Effector memory CD8-positive, alpha-beta T cell (primary cell): Measurements from ENCODE around the gene APOBR.
"Not testable (repeated sequence)": the region's sequence is repeated elsewhere in the genome, so short reads cannot be mapped to it uniquely, and the experiment has no call there.

Experiments
- ATAC-seq: fragments of 150-1000 bp; cut with Tn5 transposase; replicated peaks from 2 replicates; pipeline ENCODE4 v1.10.0; 2021; ENCODE audit warnings: mild to moderate bottlenecking, moderate library complexity
- DNase-seq, 3 experiments: peaks; one replicate each; pipeline ENCODE4 v3.0.0; 2021
- H3K27ac Mint-ChIP-seq, 2 donors: one replicate each; pipeline ENCODE4 v1.8.0; 2022; ENCODE audit warnings: mild to moderate bottlenecking in 2 of 2, mixed read lengths in 2 of 2, moderate library complexity in 2 of 2
- H3K27me3 Mint-ChIP-seq, 2 donors: one replicate each; pipeline ENCODE4 v1.8.0; 2022; ENCODE audit warnings: mixed read lengths in 2 of 2
- H3K36me3 Mint-ChIP-seq: one replicate; pipeline ENCODE4 v1.8.0; 2022; ENCODE audit warnings: mild to moderate bottlenecking, moderate library complexity, mixed read lengths; ENCODE audit not compliant: insufficient read depth
- H3K4me1 Mint-ChIP-seq, 2 donors: one replicate each; pipeline ENCODE4 v1.8.0; 2022; ENCODE audit warnings: low read depth in 2 of 2, mixed read lengths in 2 of 2
- H3K4me3 Mint-ChIP-seq, 2 donors: one replicate each; pipeline ENCODE4 v1.8.0; 2022; ENCODE audit warnings: mild to moderate bottlenecking in 2 of 2, mixed read lengths in 2 of 2, moderate library complexity in 2 of 2
- H3K9me3 Mint-ChIP-seq, 2 donors: one replicate each; pipeline ENCODE4 v1.8.0; 2022; ENCODE audit warnings: mixed read lengths in 2 of 2

APOBR gene

DNA sequence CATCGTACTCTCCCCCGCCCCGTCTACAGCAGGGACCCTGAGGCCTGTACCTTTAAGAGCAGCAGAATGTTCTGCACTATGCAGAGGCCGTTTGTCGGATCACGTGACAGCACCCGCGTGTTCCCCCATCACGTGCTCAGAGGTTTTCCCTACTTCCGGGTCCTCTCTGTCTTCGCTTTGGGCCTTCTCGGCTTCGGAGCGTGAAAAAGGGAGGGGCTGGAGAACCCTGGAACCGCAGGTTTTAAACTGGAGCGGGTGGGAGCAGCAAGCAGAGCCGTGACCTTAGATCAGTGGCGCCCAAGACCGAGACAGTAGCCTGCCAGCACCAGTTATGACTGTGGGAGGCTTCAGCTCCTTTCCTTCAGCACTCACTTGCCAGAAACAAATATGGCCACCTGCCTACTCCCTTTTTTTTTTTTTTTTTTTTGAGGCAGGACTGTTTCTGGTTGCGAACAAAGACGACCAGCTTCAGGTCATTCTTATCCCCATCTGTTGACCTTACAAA, 2.4 kb upstream of the APOBR start, which contains the start of gene CLN3:
Gene CLN3 (minus strand): TSS at position 105 of the 505 bp plus-strand sequence. CDS start 315 bp downstream, outside the sequence.
- ATAC-seq: peak; percentile 64
- no peaks in the 10 kb centered on the region for H3K9me3 Mint-ChIP-seq
- no peaks in the 10 kb centered on the region for H3K27me3 Mint-ChIP-seq
- H3K27ac Mint-ChIP-seq: peak within 1 kb of the TSS; percentile 98 to 99
- H3K4me3 Mint-ChIP-seq: peak within 1 kb of the TSS; percentile 91 to 97
- H3K4me1 Mint-ChIP-seq: peaks cover 62 to 66% of the 10 kb centered on the region in 2 donors
- peak; percentile 80 to 87 (median 85) for DNase-seq
- H3K36me3 Mint-ChIP-seq: peaks cover 33% of the 10 kb centered on the region

DNA sequence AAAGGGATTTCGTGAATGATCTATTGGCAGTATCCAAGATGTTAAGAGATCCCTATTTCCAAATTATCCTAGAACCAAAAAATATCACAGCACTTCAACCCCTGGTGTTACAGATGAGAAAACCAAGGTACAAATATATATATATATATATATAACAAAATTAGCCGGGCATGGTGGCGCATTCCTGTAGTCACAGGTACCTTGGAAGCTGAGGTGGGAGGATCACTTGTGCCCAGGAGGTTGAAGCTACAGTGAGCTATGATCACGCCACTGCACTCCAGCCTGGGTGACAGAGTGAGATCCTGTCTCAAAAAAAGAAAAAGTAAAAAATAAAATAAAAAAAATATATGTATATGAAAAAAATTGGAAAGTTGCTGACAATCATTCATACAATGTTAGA, 1.9 kb upstream of the APOBR start:
- H3K27me3 Mint-ChIP-seq: no peaks in the 10 kb centered on the region
- peak overlapping the region; percentile 91 to 97 for H3K4me3 Mint-ChIP-seq
- peaks cover 28% of the 10 kb centered on the region for H3K36me3 Mint-ChIP-seq
- DNase-seq (no peak), ATAC-seq (no peak)
- peak overlapping the region; percentile 98 to 99 for H3K27ac Mint-ChIP-seq
- peaks cover 63 to 68% of the 10 kb centered on the region in 2 donors for H3K4me1 Mint-ChIP-seq
- H3K9me3 Mint-ChIP-seq: no peaks in the 10 kb centered on the region

- no peaks in the 10 kb centered on the region for H3K9me3 Mint-ChIP-seq
- H3K4me1 Mint-ChIP-seq: peaks cover 59 to 67% of the 10 kb centered on the region in 2 donors
- H3K27ac Mint-ChIP-seq: peak overlapping the region; percentile 98
- ATAC-seq: no peak
- no peak for DNase-seq
- peaks cover 28% of the 10 kb centered on the region for H3K36me3 Mint-ChIP-seq
- no peaks in the 10 kb centered on the region for H3K27me3 Mint-ChIP-seq
- peak overlapping the region; percentile 91 to 97 for H3K4me3 Mint-ChIP-seq
These were observed 803 bp downstream of the APOBR start for GRCh38 chr16:28495098-28495793.

- H3K36me3 Mint-ChIP-seq: peaks cover 22% of the 10 kb centered on the region
- H3K4me1 Mint-ChIP-seq: peaks cover 62 to 65% of the 10 kb centered on the region in 2 donors
- no peaks in the 10 kb centered on the region for H3K9me3 Mint-ChIP-seq
These were observed 1.6 kb downstream of the APOBR start for GRCh38 chr16:28495795-28496749.

DNA sequence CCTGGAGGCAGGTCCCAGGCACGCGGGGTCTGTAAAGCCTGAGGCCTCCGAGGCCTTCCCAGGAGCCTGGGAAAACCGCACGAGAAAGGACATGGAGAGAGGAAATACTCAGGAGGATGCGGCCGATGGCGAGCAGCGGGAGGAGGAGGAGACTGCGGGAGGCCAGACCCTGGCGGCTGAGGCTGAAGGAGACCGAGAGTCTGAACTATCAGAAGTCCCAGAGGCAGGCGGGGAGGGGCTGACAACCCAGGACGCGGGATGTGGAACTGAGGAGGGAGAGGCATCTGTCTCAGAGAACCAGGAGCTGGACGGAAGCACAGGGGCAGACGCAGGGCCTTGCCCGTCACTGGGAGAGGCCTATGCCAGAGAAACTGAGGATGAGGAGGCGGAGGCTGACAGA, 2.4 kb downstream of the APOBR start:
- Mint-ChIP-seq H3K4me3 (peak overlapping the region; percentile 91 to 97), H3K27me3 (no peaks in the 10 kb centered on the region), H3K4me1 (peaks cover 55 to 58% of the 10 kb centered on the region in 2 donors)

More at GRCh38 chr16:28495795-28496749, 1.6 kb downstream of the APOBR start:
- DNase-seq (no peak), ATAC-seq (no peak)
- H3K4me3 Mint-ChIP-seq: peak overlapping the region; percentile 91 to 97
- peak overlapping the region; percentile 98 for H3K27ac Mint-ChIP-seq
- no peaks in the 10 kb centered on the region for H3K27me3 Mint-ChIP-seq

DNA sequence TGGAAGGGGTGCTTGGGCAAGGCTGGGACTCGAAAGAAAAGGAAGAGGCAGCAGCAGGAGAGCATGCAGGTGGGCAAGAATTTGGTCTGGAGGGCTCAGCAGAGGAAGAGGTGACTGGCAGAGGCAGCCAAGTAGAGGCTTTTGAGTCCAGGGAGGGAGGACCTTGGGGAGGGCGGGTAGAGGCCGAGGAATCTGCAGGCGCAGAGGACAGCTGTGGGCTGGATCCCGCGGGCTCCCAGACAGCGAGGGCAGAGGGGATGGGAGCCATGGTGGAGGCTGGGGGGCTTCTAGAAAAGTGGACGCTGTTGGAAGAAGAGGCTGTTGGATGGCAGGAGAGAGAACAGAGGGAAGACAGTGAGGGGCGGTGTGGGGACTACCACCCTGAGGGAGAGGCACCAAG, 2.9 kb downstream of the APOBR start:
- peak overlapping the region; percentile 91 to 97 for H3K4me3 Mint-ChIP-seq
- H3K27me3 Mint-ChIP-seq: no peaks in the 10 kb centered on the region
- DNase-seq (no peak), ATAC-seq (no peak)
- peaks cover 14% of the 10 kb centered on the region for H3K36me3 Mint-ChIP-seq
- peaks cover 53% of the 10 kb centered on the region in 2 donors for H3K4me1 Mint-ChIP-seq
- H3K9me3 Mint-ChIP-seq: no peaks in the 10 kb centered on the region
- H3K27ac Mint-ChIP-seq: peak overlapping the region; percentile 98

More for the DNA sequence above, 2.4 kb downstream of the APOBR start:
- Mint-ChIP-seq H3K9me3 (no peaks in the 10 kb centered on the region), H3K27ac (peak overlapping the region; percentile 98), H3K36me3 (peaks cover 20% of the 10 kb centered on the region)
- ATAC-seq (no peak), DNase-seq (no peak)

DNA sequence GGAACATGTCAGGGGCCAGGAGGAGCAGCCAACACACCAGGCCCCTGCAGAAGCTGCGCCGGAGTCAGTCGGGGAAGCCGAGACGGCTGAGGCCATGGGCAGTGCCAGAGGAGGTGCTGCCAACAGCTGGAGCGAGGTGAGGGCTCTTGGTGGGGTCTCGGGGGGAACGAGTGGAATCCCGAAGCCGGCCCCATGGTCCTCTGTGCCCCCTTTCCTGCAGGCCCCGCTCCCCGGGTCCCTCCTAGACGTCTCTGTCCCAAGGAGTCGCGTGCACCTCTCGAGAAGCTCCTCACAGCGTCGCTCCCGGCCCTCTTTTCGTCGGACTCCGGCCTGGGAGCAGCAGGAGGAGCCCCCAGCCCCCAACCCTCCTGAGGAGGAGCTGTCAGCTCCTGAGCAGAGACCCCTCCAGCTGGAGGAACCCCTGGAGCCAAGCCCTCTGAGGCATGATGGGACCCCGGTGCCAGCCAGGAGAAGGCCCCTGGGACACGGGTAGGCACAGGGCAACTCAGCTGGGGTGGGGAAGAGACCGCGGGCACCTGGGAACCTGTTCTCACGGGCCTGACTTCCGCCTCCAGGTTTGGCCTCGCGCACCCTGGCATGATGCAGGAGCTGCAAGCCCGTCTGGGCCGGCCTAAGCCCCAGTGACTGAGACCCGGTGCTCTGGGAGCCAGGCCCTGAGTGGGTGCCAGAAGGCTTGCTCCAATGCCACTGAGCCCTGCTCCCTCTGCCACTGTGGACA, 3.6 kb downstream of the APOBR start:
- Mint-ChIP-seq H3K27ac (peak overlapping the region; percentile 98), H3K36me3 (peaks cover 14% of the 10 kb centered on the region)

DNA sequence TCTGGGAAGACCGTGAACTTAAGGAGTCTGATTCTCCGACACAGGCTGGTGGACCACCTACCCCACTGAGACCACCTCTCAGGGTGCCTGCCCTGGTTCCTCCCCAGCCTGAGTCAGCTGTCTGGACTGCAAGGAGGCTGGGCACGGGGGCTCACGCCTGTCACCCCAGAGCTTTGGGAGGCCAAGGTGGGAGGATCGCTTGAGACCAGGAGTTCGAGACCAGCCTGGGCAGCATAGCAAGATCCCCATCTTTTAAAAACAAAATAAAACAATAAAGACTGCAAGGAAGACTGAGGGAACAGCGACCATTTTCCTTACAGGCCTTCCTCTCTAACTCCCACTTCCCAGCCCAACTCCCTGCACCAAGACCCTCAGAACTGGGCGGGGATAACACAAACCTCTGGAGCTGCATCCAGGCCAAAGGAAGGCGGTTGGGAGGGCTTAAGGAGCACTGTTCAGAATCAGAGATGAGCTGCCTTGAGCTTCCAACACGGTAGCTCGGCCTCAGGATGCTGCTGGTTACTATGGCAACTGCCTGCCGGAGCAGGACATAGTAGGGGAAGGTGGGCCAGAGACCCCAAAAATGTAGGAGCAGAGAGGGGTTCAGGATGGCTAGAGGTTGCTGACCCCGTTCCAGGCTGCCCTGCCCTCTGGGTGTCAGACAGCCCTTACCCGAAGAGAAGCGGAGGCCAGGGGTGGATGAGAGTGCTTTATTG, 4.4 kb downstream of the APOBR start:
- H3K36me3 Mint-ChIP-seq: peaks cover 10% of the 10 kb centered on the region
- peak overlapping the region in 1 of 2 donors; percentile 98 for H3K27ac Mint-ChIP-seq
- H3K9me3 Mint-ChIP-seq: no peaks in the 10 kb centered on the region
- no peak overlapping the region for H3K4me3 Mint-ChIP-seq
- DNase-seq (no peak), ATAC-seq (no peak)
- peaks cover 42 to 44% of the 10 kb centered on the region in 2 donors for H3K4me1 Mint-ChIP-seq
- no peaks in the 10 kb centered on the region for H3K27me3 Mint-ChIP-seq

More for the DNA sequence above, 3.6 kb downstream of the APOBR start:
- DNase-seq (no peak), ATAC-seq (no peak)
- no peaks in the 10 kb centered on the region for H3K9me3 Mint-ChIP-seq
- no peaks in the 10 kb centered on the region for H3K27me3 Mint-ChIP-seq
- H3K4me1 Mint-ChIP-seq: peaks cover 50 to 52% of the 10 kb centered on the region in 2 donors
- H3K4me3 Mint-ChIP-seq: peak overlapping the region; percentile 91 to 97

DNA sequence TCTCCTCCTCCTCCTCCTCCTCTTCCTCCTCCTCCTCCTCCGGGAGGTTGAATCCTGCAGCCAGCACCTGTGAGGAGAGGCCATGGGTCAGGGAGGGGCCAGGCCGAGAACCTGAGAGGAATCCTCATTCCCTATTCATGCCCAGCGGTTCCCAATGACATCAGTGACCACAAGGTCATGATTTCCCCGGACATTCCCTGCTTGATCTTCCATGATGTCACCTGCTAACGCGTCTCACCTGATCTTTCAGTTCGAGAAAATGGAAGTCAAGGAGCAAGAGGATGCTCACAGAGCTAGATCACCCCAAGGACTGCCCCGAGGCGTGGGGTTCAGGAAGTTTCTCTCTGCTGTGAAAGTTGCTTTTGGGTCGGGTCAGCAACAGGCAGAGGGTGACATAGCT, 5.4 kb downstream of the APOBR start:
- Mint-ChIP-seq H3K27me3 (no peaks in the 10 kb centered on the region), H3K27ac (peak overlapping the region in 1 of 2 donors; percentile 66), H3K4me3 (no peak overlapping the region), H3K9me3 (no peaks in the 10 kb centered on the region), H3K4me1 (peaks cover 33 to 37% of the 10 kb centered on the region in 2 donors), H3K36me3 (peaks cover 10% of the 10 kb centered on the region)
- no peak for ATAC-seq
- no peak for DNase-seq

DNA sequence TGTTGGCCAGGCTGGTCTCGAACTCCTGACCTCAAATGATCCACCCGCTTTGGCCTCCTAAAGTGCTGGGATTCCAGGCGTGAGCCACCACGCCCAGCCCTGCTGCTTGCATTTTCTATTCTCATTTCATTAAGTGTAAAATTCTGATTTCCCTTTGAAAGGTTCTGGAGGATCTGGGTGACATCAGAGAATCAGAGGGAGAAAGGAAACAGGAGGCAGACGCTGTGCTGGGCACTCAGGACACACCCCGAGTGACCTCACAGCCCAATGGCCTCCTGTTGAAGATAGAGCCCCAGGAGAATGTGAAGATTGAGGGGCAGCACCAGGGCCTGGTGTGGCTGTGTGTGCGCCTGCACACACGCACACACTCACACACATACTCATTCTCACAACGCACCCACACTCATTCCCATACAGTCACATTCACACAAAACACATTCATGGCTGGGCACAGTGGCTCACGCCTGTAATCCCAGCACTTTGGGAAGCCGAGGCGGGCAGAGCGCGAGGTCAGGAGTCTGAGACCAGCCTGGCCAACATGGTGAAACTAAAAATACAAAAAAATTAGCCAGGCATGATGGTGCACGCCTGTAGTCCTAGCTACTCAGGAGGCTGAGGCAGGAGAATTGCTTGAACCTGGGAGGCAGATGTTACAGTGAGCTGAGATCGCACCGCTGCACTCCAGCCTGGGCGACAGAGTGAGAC, 6.2 kb downstream of the APOBR start:
- DNase-seq, H3K4me3 Mint-ChIP-seq, H3K36me3 Mint-ChIP-seq, H3K27me3 Mint-ChIP-seq, H3K9me3 Mint-ChIP-seq, ATAC-seq: not testable (repeated sequence)
- H3K27ac Mint-ChIP-seq: peak overlapping the region in 1 of 2 donors; percentile 66
- H3K4me1 Mint-ChIP-seq: peaks cover 26 to 29% of the 10 kb centered on the region in 2 donors

GRCh38 chr16:28501258-28502232, 7.1 kb downstream of the APOBR start:
- H3K36me3 Mint-ChIP-seq: peaks cover 5% of the 10 kb centered on the region
- H3K4me3 Mint-ChIP-seq: no peak overlapping the region
- no peaks in the 10 kb centered on the region for H3K27me3 Mint-ChIP-seq
- H3K9me3 Mint-ChIP-seq: no peaks in the 10 kb centered on the region
- no peak overlapping the region for H3K27ac Mint-ChIP-seq
- no peak for DNase-seq
- peaks cover 17 to 25% of the 10 kb centered on the region in 2 donors for H3K4me1 Mint-ChIP-seq
- no peak for ATAC-seq
